AG04449 (cell line): ENCODE data around the gene RASAL1.

ENCODE experiments used
- CTCF ChIA-PET: fragments of 350-600 bp; formaldehyde crosslinking; extraction: SDS; loops from one replicate; lab custom pipeline; 2021; ENCODE audit warnings: antibody characterized with exemption; lab: Yijun Ruan, JAX
- POLR2A ChIA-PET: fragments of 400-600, 350-600 bp; formaldehyde crosslinking; extraction: SDS; loops from one replicate; lab custom pipeline; 2020; ENCODE audit warnings: antibody characterized with exemption, inconsistent platforms; lab: Yijun Ruan, JAX
- DNase-seq: peaks from one replicate; pipeline ENCODE4 v3.0.0-alpha.2; 2010; ENCODE audit warnings: low read depth, low spot score
- H3K4me3 ChIP-seq: 2 replicates; pipeline ENCODE4 v1.5.1; 2011; ENCODE audit warnings: low read depth, mild to moderate bottlenecking, control low read depth, low read length
- CTCF ChIP-seq: IDR thresholded peaks from one replicate; pipeline ENCODE4 v1.5.1; 2011; ENCODE audit warnings: mild to moderate bottlenecking, moderate library complexity, low read length, control low read depth, inconsistent platforms; ENCODE audit not compliant: insufficient read depth; ENCODE audit errors: missing control alignments

Gene RASAL1

GRCh38 chr12:113112043-113112899 lies 23.3 kb downstream of the RASAL1 start:
- no peak overlapping the region for H3K4me3 ChIP-seq
- ChIA-PET POLR2A (no interaction called here), CTCF (no interaction called here)
- TF ChIP-seq CTCF, result no peak
- no peak for DNase-seq

GRCh38 chr12:113111247-113111646 lies 24.3 kb downstream of the RASAL1 start:
- H3K4me3 ChIP-seq, result no peak overlapping the region
- no peak for DNase-seq
- ChIA-PET POLR2A (no interaction called here), CTCF (interaction anchor here (0.8 kb wide), 1 partner anchor 38 kb away, joined by 3 read pairs; no protein-coding TSS in a partner anchor)
- TF ChIP-seq CTCF, result no peak

GRCh38 chr12:113109872-113110599 lies 25.5 kb downstream of the RASAL1 start:
- POLR2A ChIA-PET, result no interaction called here
- CTCF ChIA-PET, result interaction anchor here (0.5 kb wide), 1 partner anchor 85 kb away, joined by 3 read pairs; no protein-coding TSS in a partner anchor
- H3K4me3 ChIP-seq, result no peak overlapping the region
- no peak for DNase-seq
- no peak for TF ChIP-seq CTCF

- POLR2A ChIA-PET, result no interaction called here
- no peak for DNase-seq
- no peak for TF ChIP-seq CTCF
- CTCF ChIA-PET, result no interaction called here
- no peak overlapping the region for H3K4me3 ChIP-seq
Measured at GRCh38 chr12:113109360-113109759, 26.2 kb downstream of the RASAL1 start.

- POLR2A ChIA-PET, result no interaction called here
- CTCF ChIA-PET, result no interaction called here
- DNase-seq, result no peak
- H3K4me3 ChIP-seq, result no peak overlapping the region
- TF ChIP-seq CTCF, result no peak
Measured at GRCh38 chr12:113108308-113108707, 27.3 kb downstream of the RASAL1 start.

GRCh38 chr12:113106361-113106760 lies 29.2 kb downstream of the RASAL1 start:
- ChIA-PET CTCF (no interaction called here), POLR2A (no interaction called here)
- no peak for DNase-seq
- TF ChIP-seq CTCF, result no peak
- no peak overlapping the region for H3K4me3 ChIP-seq
